ENCODE data around the gene DMRT2.
A peak's percentile ranks its signal among the peaks of the same experiment; 100 is the strongest.

DMRT2 gene

GRCh38 chr9:1050125-1050895 lies at the start of gene DMRT2:
Gene DMRT2 (plus strand): TSS chr9:1050357. CDS start chr9:1051614, 1,257 bp downstream.
- no peak for DNase-seq (ENCODE audit: low read depth)

DNA sequence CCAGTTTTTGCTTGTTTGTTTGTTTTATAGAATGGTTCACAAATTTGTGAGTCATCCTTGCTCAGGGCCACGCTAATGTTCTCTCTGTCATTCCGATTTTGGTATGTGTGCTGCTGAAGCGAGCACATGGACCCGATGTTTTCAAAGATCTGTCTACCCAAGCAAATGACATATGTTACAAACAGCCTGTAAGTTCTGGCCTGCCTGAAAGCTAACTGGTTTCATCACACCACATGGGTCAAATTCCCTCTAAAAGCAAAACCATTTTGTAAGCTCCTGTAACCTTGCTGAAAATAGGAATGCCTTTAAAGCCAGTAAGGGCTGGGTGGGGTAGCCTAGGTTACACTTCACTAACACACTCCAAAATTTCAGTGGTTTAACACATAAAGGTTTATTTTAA lies 48.3 kb upstream of the DMRT2 start:
- DNase-seq (ENCODE audit: low read depth) = no peak

- DNase-seq (ENCODE audit: low read depth) = no peak
Measured at GRCh38 chr9:1002678-1003077, 47.5 kb upstream of the DMRT2 start.

DNA sequence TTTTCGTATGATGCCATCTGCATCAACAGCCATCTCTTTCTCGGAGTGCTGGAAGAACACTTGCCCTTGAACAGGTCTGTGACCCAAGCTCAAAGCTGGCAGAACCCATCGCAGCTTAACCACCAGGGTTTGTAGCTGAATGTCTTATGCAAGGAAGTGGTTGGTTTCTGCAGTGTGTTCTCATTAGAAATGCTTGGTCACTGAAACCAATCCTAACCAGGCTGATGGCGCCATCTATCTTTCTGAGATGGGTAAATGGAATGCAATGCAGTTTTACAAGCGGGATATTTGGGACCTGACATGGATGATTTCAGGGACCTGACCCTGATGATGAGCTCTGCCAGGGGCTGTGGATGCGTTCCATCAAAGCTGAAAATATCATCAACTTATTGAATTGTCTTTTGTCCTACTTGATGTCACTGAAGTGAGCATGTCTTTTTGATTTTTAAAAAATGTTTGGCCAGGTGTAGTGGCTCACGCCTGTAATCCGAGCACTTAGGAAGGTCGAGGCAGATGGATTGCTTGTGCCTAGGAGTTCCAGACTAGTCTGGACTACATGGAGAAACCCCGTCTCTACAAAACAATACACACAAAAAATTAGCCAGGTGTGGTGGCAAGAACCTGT lies 45.0 kb upstream of the DMRT2 start:
- no peak for DNase-seq (ENCODE audit: low read depth)

DNA sequence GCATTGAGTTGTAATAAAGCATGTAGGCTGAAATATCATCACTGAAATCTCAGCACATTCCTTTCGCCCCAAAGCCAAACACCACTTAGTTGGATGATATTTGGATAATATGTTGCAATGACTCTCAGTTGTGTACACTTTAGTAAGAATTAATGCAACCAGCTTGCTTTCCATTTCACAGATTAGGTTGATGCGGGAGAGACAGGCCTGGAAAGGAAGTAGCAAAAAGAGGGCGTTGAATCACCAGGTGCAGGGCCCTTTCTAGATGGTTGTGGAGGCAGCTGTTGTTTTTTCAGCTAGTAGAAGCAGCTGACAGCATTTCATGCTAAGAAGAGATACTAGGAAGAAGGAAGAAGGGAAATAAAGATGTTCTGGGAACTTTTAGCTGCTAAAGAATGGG lies 42.8 kb upstream of the DMRT2 start:
- no peak for DNase-seq (ENCODE audit: low read depth)

- no peak for DNase-seq (ENCODE audit: low read depth)
Measured at GRCh38 chr9:1008216-1008615, 41.9 kb upstream of the DMRT2 start.

DNA sequence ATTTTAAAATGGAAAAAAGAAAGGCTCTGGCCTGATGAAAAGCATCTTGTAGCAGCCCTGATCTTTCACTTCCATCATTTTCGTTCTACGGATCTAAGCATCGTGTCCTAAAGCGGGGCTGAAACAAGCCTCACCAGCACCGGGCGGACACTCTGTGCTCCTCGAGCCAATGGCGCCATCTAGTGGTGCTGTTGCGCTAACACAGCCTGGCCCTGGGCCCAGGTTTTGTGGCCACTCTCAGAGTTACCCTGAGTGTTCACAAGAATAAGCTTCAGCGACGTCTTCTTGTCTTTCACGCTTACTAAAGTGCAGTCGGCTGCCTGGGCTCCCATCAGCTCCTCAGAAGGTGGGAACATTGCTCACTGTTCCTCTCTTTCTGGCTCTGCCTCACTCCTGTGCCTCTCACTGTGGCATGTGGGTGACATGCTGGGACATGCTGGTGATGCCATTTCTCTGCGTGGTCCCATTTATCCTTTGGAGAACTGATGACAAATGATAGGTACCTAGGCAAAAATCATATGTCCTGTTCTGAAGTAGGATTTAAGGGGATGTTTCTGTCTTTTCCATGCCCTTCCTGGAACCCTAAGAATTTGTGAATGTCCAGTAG lies 41.0 kb upstream of the DMRT2 start:
- DNase-seq (ENCODE audit: low read depth) = peak; percentile 4

- no peak for DNase-seq (ENCODE audit: low read depth)
Measured at GRCh38 chr9:1013021-1013420, 37.1 kb upstream of the DMRT2 start.

GRCh38 chr9:1014225-1014624 lies 35.9 kb upstream of the DMRT2 start:
- DNase-seq (ENCODE audit: low read depth) = no peak

- DNase-seq (ENCODE audit: low read depth) = no peak
Measured at GRCh38 chr9:1014640-1015039, 35.5 kb upstream of the DMRT2 start.

DNA sequence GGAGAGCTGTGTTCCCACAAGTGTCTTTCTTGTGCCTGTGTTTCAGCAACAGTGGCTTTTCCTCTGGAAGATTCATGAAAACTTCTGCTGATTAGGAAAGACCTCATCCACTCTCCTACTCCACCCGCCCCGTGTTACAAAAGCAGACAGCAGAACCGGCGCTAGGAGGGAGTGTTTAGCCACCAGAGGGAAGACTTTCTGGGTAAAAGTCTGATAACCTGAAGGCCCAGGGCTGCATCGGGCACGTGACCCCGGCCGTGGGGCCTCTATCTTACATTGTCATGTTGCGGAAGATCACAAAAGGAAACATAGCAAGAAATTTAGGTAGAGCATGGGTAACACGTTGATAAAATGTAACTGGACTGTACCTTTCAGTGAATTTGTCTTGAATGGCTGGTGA lies 32.0 kb upstream of the DMRT2 start:
- DNase-seq (ENCODE audit: low read depth) = no peak

DNA sequence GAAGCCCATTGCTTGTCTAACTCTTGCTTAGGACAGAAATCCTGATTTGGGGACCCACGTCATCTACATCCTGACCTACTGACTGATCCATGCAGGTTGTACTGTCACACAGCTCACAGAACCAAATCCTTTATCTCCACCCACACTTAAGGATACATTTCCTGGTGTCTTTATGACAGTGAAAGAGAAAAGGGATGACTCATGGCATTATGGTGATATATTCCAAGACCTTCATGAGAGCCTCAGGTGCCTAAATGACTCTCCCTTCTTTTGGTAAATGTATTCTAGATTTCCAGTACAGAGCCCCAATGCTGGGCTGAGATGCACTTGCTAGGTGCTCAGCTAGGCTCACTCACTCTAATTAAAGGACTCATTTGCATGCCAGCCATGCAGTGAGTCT lies 26.0 kb upstream of the DMRT2 start:
- DNase-seq (ENCODE audit: low read depth) = no peak

DNA sequence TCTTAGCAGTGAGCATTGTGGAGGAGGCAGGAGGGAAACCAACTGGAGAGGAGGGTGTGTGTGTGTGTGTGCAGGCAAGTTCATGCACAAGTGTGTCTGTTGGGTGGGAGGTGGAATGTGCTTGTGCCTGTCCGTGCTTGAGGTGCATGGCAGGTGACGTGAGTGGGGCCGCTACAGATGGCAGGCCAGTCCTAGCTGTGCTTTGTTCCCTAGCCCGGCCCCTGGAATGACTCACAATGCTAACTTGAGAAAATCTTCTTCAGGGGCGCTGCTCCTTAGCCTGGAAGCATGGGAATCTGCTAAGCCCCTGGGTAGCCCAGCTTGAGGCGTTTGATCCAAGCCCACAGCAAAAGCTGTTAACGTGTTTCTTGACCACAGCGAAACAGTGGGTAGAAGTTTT lies 25.0 kb upstream of the DMRT2 start:
- DNase-seq (ENCODE audit: low read depth) = no peak

DNA sequence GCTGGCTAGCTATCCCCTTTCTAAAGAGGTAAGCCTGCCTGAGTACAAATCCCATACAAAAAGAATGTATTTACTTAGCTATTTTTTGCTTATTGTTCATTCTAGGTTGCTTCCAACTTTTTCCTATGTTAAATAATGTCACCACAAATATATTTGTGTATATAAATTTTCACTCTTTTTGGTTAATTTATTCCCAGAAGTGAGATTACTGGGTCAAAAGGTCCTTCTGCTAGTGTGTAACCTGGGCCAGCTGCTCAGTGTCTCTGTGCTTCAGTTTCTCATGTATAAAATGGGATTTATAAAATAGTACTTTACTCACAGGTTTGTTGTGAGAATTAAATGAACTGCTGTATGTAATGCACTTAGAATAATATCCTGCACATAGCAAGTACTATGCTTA lies 23.9 kb upstream of the DMRT2 start:
- DNase-seq (ENCODE audit: low read depth) = no peak

DNA sequence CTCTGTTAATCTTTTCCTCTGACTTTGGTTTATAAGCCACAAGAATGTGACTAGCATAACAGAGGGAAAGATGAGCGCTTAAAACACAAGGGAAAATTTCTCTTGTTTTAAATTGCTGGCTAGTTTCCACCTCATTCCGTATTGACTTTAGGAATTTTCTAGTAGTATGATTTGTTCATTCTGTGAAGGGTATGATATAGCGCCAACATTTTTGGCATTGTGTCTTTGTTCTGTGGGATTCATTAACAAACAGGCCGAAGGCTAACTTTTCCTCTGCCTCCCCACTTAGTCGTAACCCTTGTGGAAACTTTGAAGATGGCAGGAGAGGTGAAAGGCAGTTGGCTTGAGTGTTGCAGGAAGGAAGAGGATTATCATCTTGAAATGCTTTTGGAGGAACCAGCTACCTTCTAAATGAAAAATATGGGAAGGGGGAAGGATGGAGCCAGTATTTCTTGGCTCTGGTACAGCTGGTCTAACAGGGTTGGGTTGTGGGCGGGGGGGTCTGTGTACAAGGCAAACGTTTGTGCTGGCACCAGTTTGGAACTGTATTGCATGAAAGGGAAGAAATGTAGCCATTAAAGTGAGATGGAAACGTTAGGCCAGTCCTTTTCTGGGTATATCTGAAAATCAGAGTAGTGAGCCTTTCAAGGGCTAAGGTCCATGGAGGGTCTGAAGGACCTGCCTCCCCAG lies 21.5 kb upstream of the DMRT2 start:
- no peak for DNase-seq (ENCODE audit: low read depth)

- no peak for DNase-seq (ENCODE audit: low read depth)
Measured at GRCh38 chr9:1031951-1032601, 18.1 kb upstream of the DMRT2 start.

- no peak for DNase-seq (ENCODE audit: low read depth)
Measured at GRCh38 chr9:1034271-1034670, 15.9 kb upstream of the DMRT2 start.

DNA sequence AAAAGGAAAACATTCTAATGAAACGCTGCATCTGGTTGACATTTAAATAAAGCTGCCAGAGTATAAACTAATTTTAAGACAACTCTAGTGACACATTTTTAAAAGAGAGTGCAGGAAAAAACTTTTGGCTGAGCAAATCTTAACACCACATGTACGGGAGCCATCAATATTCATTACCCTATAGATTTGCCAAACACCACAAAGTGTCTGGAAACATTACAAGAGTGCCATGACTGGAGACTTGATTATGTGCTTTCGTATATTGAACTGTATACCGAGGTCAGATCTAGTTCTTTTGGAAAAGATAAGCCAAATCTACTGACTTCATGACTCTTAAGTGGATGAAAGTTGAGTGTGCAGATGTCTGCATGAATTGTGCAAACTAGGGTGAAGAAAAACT lies 10.6 kb upstream of the DMRT2 start:
- DNase-seq (ENCODE audit: low read depth) = no peak

DNA sequence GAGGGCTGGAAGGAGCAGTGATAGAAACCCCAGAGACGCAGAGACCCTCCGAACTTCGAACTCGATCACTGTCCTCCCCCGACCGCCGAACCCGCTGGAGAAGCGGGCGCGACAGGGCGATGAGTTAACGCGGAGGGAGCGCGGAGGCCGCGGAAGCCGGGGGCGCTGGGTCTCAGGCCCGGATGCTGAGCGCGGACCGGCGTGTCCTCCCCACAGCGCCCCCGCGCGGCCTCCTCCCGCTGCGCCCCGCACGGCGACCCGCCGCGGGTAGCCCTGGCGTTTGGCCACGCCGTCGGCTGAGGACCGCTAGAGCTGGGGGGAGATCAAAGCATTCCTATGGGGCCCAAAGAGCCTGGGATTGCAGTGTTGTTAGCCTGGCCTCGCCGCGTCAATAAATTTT lies 7.7 kb upstream of the DMRT2 start:
- no peak for DNase-seq (ENCODE audit: low read depth)

- no peak for DNase-seq (ENCODE audit: low read depth)
Measured at GRCh38 chr9:1044643-1045042, 5.5 kb upstream of the DMRT2 start.

- DNase-seq (ENCODE audit: low read depth) = no peak
Measured at GRCh38 chr9:1046639-1047572, 3.3 kb upstream of the DMRT2 start.

Data from stimulated activated CD8-positive, alpha-beta memory T cell treated with anti-CD3 and anti-CD28 coated beads, Interleukin-12 subunit alpha, Interleukin-12 subunit beta, amount 100 ng/mL, for 4 hours (primary cell).